ENCODE data around the gene ALDH3B2. TPM values are rescaled to one million over a fixed set of nuclear protein-coding genes. Genes with fewer than 3 reads are reported as not detected.
"Not testable (repeated sequence)": the region's sequence is repeated elsewhere in the genome, so short reads cannot be mapped to it uniquely, and the experiment has no call there.

Gene ALDH3B2
- total and polyA plus RNA-seq, 2 experiments from 2014 or later = not detected

DNA sequence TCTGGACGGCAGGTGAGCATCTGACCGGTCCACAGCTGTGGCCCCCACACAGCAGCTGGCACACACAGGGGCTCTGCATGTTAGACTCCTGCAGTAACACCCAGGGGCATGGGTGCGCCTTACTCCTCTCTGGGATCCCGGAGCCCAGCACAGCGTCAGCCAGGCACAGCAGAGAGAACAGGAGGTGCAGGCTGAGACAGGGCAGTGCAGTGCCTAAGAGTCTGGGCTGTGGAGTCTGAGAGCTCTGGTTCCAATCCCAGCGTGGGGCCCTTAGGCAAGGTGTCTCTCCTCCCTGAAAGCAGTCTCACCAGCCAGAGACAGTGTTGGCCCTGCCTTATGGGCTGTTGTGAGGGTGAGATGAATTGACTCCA lies 47.0 kb downstream of the ALDH3B2 start (continued):
- TF ChIP-seq, protein P1, sequence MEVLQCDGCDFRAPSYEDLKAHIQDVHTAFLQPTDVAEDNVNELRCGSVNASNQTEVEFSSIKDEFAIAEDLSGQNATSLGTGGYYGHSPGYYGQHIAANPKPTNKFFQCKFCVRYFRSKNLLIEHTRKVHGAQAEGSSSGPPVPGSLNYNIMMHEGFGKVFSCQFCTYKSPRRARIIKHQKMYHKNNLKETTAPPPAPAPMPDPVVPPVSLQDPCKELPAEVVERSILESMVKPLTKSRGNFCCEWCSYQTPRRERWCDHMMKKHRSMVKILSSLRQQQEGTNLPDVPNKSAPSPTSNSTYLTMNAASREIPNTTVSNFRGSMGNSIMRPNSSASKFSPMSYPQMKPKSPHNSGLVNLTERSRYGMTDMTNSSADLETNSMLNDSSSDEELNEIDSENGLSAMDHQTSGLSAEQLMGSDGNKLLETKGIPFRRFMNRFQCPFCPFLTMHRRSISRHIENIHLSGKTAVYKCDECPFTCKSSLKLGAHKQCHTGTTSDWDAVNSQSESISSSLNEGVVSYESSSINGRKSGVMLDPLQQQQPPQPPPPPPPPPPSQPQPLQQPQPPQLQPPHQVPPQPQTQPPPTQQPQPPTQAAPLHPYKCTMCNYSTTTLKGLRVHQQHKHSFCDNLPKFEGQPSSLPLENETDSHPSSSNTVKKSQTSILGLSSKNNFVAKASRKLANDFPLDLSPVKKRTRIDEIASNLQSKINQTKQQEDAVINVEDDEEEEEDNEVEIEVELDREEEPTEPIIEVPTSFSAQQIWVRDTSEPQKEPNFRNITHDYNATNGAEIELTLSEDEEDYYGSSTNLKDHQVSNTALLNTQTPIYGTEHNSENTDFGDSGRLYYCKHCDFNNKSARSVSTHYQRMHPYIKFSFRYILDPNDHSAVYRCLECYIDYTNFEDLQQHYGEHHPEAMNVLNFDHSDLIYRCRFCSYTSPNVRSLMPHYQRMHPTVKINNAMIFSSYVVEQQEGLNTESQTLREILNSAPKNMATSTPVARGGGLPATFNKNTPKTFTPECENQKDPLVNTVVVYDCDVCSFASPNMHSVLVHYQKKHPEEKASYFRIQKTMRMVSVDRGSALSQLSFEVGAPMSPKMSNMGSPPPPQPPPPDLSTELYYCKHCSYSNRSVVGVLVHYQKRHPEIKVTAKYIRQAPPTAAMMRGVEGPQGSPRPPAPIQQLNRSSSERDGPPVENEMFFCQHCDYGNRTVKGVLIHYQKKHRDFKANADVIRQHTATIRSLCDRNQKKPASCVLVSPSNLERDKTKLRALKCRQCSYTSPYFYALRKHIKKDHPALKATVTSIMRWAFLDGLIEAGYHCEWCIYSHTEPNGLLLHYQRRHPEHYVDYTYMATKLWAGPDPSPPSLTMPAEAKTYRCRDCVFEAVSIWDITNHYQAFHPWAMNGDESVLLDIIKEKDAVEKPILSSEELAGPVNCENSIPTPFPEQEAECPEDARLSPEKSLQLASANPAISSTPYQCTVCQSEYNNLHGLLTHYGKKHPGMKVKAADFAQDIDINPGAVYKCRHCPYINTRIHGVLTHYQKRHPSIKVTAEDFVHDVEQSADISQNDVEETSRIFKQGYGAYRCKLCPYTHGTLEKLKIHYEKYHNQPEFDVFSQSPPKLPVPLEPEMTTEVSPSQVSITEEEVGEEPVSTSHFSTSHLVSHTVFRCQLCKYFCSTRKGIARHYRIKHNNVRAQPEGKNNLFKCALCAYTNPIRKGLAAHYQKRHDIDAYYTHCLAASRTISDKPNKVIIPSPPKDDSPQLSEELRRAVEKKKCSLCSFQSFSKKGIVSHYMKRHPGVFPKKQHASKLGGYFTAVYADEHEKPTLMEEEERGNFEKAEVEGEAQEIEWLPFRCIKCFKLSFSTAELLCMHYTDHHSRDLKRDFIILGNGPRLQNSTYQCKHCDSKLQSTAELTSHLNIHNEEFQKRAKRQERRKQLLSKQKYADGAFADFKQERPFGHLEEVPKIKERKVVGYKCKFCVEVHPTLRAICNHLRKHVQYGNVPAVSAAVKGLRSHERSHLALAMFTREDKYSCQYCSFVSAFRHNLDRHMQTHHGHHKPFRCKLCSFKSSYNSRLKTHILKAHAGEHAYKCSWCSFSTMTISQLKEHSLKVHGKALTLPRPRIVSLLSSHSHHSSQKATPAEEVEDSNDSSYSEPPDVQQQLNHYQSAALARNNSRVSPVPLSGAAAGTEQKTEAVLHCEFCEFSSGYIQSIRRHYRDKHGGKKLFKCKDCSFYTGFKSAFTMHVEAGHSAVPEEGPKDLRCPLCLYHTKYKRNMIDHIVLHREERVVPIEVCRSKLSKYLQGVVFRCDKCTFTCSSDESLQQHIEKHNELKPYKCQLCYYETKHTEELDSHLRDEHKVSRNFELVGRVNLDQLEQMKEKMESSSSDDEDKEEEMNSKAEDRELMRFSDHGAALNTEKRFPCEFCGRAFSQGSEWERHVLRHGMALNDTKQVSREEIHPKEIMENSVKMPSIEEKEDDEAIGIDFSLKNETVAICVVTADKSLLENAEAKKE (CRISPR knock-in tag; IDR thresholded peaks at IDR 0.05) = no peak
- TF ChIP-seq ZNF331 (CRISPR knock-in tag; IDR thresholded peaks at IDR 0.05; ENCODE audit: low read depth) = no peak

DNA sequence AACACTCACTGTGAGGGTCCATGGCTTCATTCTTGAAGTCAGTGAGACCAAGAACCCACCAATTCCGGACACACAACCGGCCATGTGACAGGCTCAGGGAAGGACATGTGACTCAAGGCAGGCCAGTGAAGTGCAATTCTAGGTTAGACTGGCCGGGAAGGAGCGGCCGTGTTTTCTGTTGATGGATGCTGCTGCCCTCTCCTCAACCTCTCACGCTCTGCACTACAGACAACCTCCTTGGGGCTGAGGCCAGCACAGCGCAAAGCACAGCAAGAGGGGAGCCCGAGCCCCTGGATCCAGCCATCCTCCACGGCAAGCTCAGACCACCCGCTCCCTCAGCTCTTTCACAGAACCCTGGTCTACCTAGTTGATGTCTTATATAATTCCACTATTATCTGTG lies 47.5 kb downstream of the ALDH3B2 start:
- DNase-seq (ENCODE audit: low spot score) (no peak), ATAC-seq (no peak)
- Histone ChIP-seq H3K27me3 (ENCODE audit: insufficient read depth) (0 out of 2 replicates have a peak, but pooled peaks cover 6% of the 10 kb centered on the region), H3K27ac (ENCODE audit: low read depth) (no peak overlapping the region), H3K9me2 (ENCODE audit: insufficient read depth) (no peaks in the 10 kb centered on the region), H3K4me1 (ENCODE audit: insufficient read depth) (peaks cover 21% of the 10 kb centered on the region; the same call in 1 of the 2 replicates), H4K20me1 (replicated peaks; ENCODE audit: insufficient read depth) (no peaks in the 10 kb centered on the region), H3K4me2 (no peak overlapping the region), H3F3A (replicated peaks; ENCODE audit: low read depth) (peaks cover 5% of the 10 kb centered on the region; the same call in 1 of the 2 replicates), H3K79me2 (replicated peaks; ENCODE audit: insufficient read depth) (no peaks in the 10 kb centered on the region), H3K4me3 (no peak overlapping the region), H2AFZ (no peak overlapping the region), H3K36me3 (ENCODE audit: insufficient read depth) (no peaks in the 10 kb centered on the region)
- Mint-ChIP-seq H3K27me3 (ENCODE audit: insufficient read depth, low read depth, poor library complexity) (peaks cover 29% of the 10 kb centered on the region), H3K4me3 (no peak overlapping the region), H3K9me3 (peaks cover 7% of the 10 kb centered on the region; the same call in 2 of the 3 replicates), H3K4me1 (peaks cover 22% of the 10 kb centered on the region), H3K36me3 (ENCODE audit: low read depth) (peaks cover 25% of the 10 kb centered on the region), H3K27ac (no peak overlapping the region)
- TF ChIP-seq JUNB (IDR thresholded peaks at IDR 0.05; ENCODE audit: unreplicated experiment) = no peak
- no peak for TF ChIP-seq POLR2AphosphoS5 (IDR thresholded peaks at IDR 0.05; ENCODE audit: low read depth)
- TF ChIP-seq ZNF331 (CRISPR knock-in tag; IDR thresholded peaks at IDR 0.05; ENCODE audit: low read depth) = no peak
- no peak for TF ChIP-seq CREB1 (CRISPR knock-in tag; IDR thresholded peaks at IDR 0.05; ENCODE audit: low read depth)
- TF ChIP-seq ZNF114 (CRISPR knock-in tag; IDR thresholded peaks at IDR 0.05) = no peak
- TF ChIP-seq, protein P2, sequence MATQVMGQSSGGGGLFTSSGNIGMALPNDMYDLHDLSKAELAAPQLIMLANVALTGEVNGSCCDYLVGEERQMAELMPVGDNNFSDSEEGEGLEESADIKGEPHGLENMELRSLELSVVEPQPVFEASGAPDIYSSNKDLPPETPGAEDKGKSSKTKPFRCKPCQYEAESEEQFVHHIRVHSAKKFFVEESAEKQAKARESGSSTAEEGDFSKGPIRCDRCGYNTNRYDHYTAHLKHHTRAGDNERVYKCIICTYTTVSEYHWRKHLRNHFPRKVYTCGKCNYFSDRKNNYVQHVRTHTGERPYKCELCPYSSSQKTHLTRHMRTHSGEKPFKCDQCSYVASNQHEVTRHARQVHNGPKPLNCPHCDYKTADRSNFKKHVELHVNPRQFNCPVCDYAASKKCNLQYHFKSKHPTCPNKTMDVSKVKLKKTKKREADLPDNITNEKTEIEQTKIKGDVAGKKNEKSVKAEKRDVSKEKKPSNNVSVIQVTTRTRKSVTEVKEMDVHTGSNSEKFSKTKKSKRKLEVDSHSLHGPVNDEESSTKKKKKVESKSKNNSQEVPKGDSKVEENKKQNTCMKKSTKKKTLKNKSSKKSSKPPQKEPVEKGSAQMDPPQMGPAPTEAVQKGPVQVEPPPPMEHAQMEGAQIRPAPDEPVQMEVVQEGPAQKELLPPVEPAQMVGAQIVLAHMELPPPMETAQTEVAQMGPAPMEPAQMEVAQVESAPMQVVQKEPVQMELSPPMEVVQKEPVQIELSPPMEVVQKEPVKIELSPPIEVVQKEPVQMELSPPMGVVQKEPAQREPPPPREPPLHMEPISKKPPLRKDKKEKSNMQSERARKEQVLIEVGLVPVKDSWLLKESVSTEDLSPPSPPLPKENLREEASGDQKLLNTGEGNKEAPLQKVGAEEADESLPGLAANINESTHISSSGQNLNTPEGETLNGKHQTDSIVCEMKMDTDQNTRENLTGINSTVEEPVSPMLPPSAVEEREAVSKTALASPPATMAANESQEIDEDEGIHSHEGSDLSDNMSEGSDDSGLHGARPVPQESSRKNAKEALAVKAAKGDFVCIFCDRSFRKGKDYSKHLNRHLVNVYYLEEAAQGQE (IDR thresholded peaks at IDR 0.05; ENCODE audit: unreplicated experiment) = no peak
- TF ChIP-seq STAT1 (IDR thresholded peaks at IDR 0.05; ENCODE audit: unreplicated experiment) = no peak

DNA sequence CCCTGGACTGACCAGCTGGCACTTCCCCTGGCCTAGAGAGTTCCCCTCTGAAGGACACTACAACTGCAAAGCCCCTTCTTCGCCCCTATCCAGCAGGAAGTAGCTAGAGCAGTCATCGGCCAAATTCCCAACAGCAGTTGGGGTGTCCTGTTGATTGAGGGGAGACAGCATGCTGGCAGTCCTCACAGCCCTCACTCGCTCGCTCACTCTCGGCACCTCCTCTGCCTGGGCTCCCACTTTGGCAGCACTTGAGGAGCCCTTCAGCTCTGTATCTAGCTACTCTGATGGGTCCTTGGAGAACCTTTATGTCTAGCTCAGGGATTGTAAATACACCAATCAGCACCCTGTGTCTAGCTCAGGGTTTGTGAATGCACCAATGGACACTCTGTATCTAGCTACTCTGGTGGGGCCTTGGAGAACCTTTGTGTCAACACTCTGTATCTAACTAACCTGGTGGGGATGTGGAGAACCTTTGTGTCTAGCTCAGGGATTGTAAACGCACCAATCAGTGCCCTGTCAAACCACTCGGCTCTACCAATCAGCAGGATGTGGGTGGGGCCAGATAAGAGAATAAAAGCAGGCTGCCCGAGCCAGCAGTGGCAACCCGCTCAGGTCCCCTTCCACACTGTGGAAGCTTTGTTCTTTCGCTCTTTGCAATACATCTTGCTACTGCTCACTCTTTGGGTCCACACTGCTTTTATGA lies 48.1 kb downstream of the ALDH3B2 start:
- not testable (repeated sequence) for H3K4me2 ChIP-seq; H3K27ac ChIP-seq (ENCODE audit: low read depth); H3K9me3 Mint-ChIP-seq; ATAC-seq; H3K27ac Mint-ChIP-seq; H2AFZ ChIP-seq; H3F3A ChIP-seq (replicated peaks; ENCODE audit: low read depth); H3K4me3 Mint-ChIP-seq; H3K36me3 ChIP-seq (ENCODE audit: insufficient read depth); H3K4me3 ChIP-seq; DNase-seq (ENCODE audit: low spot score); H3K27me3 ChIP-seq (ENCODE audit: insufficient read depth); H3K79me2 ChIP-seq (replicated peaks; ENCODE audit: insufficient read depth); H3K9me2 ChIP-seq (ENCODE audit: insufficient read depth); H4K20me1 ChIP-seq (replicated peaks; ENCODE audit: insufficient read depth)
- Mint-ChIP-seq H3K4me1 (peaks cover 23% of the 10 kb centered on the region), H3K27me3 (ENCODE audit: insufficient read depth, low read depth, poor library complexity) (peaks cover 29% of the 10 kb centered on the region), H3K36me3 (ENCODE audit: low read depth) (peaks cover 25% of the 10 kb centered on the region)
- H3K4me1 ChIP-seq (ENCODE audit: insufficient read depth) = peaks cover 17% of the 10 kb centered on the region; the same call in 1 of the 2 replicates
